Trophoblast cell (in vitro differentiated cells and primary cell): ENCODE measurements around the gene ZNF326.
"Not testable (repeated sequence)": the region's sequence is repeated elsewhere in the genome, so short reads cannot be mapped to it uniquely, and the experiment has no call there.

Experiments
- DNase-seq, 2 donors: peaks; one replicate each; pipeline ENCODE4 v3.0.0-alpha.2; 2016
- H2AFZ ChIP-seq: 2 replicates; pipeline ENCODE4 v1.6.1; 2013; ENCODE audit warnings: low read length, moderate library complexity, mild to moderate bottlenecking; ENCODE audit not compliant: insufficient read depth, poor library complexity
- H2AK5ac ChIP-seq: 2 replicates; pipeline ENCODE4 v1.6.1; 2013; ENCODE audit warnings: mild to moderate bottlenecking, low read length
- H2BK120ac ChIP-seq: 2 replicates; pipeline ENCODE4 v1.6.1; 2013; ENCODE audit warnings: low read length, mild to moderate bottlenecking, moderate library complexity; ENCODE audit not compliant: insufficient read depth, poor library complexity
- H2BK12ac ChIP-seq: 2 replicates; pipeline ENCODE4 v1.6.1; 2013; ENCODE audit warnings: mild to moderate bottlenecking, low read length, moderate library complexity
- H2BK5ac ChIP-seq: 2 replicates; pipeline ENCODE4 v1.6.1; 2013; ENCODE audit warnings: low read length, low read depth, moderate library complexity, mild to moderate bottlenecking; ENCODE audit not compliant: poor library complexity
- H3K14ac ChIP-seq: 2 replicates; pipeline ENCODE4 v1.6.1; 2013; ENCODE audit warnings: mild to moderate bottlenecking, low read length
- H3K18ac ChIP-seq: 2 replicates; pipeline ENCODE4 v1.6.1; 2013; ENCODE audit warnings: mild to moderate bottlenecking, low read length
- H3K23ac ChIP-seq: 2 replicates; pipeline ENCODE4 v1.6.1; 2013; ENCODE audit warnings: low read length
- H3K27ac ChIP-seq: 2 replicates; pipeline ENCODE4 v1.5.1; 2013; ENCODE audit warnings: low read depth, mild to moderate bottlenecking, inconsistent platforms, low read length, moderate library complexity
- H3K27me3 ChIP-seq: 2 replicates; pipeline ENCODE4 v1.6.1; 2013; ENCODE audit warnings: inconsistent platforms, mild to moderate bottlenecking, low read length, moderate library complexity; ENCODE audit not compliant: insufficient read depth
- H3K36me3 ChIP-seq, 2 experiments: 1 replicate in 1 of 2; 2 replicates in 1 of 2; pipeline ENCODE4 v1.6.1; 2013; ENCODE audit warnings: low read length in 2 of 2, mild to moderate bottlenecking in 2 of 2, moderate library complexity in 1 of 2; ENCODE audit not compliant: insufficient read depth in 2 of 2, control insufficient read depth in 1 of 2
- H3K4ac ChIP-seq: 2 replicates; pipeline ENCODE4 v1.6.1; 2013; ENCODE audit warnings: low read depth, mild to moderate bottlenecking, low read length, moderate library complexity
- H3K4me1 ChIP-seq, 2 experiments: 1 replicate in 1 of 2; 2 replicates in 1 of 2; pipeline ENCODE4 v1.6.1; 2013; ENCODE audit warnings: low read length in 2 of 2, mild to moderate bottlenecking in 2 of 2, moderate library complexity in 1 of 2; ENCODE audit not compliant: insufficient read depth in 2 of 2, control insufficient read depth in 1 of 2
- H3K4me2 ChIP-seq: 2 replicates; pipeline ENCODE4 v1.6.1; 2013; ENCODE audit warnings: inconsistent platforms, mild to moderate bottlenecking, low read length, moderate library complexity
- H3K4me3 ChIP-seq: 2 replicates; pipeline ENCODE4 v1.5.1; 2013; ENCODE audit warnings: mild to moderate bottlenecking, low read depth, low read length, inconsistent platforms
- H3K79me1 ChIP-seq: one replicate; pipeline ENCODE4 v1.6.1; 2013; ENCODE audit warnings: low read length
- H3K79me2 ChIP-seq: 2 replicates; pipeline ENCODE4 v1.6.1; 2013; ENCODE audit warnings: low read length, mild to moderate bottlenecking; ENCODE audit not compliant: control insufficient read depth, insufficient read depth, poor library complexity
- H3K9ac ChIP-seq: 2 replicates; pipeline ENCODE4 v1.6.1; 2013; ENCODE audit warnings: mild to moderate bottlenecking, low read length
- H3K9me3 ChIP-seq: 2 replicates; pipeline ENCODE4 v1.6.1; 2013; ENCODE audit warnings: low read depth, mild to moderate bottlenecking, control low read depth, inconsistent platforms, low read length; ENCODE audit not compliant: insufficient read depth
- H4K12ac ChIP-seq: 2 replicates; pipeline ENCODE4 v1.6.1; 2013; ENCODE audit warnings: low read depth, mild to moderate bottlenecking, low read length, moderate library complexity
- H4K8ac ChIP-seq: 2 replicates; pipeline ENCODE4 v1.6.1; 2013; ENCODE audit warnings: low read depth, mild to moderate bottlenecking, low read length, moderate library complexity
- H4K91ac ChIP-seq: one replicate; pipeline ENCODE4 v1.6.1; 2013; ENCODE audit warnings: low read depth, mild to moderate bottlenecking, low read length, moderate library complexity
- WGBS: extraction: QIAGEN DNeasy Blood & Tissue Kit; methylation state at CpG from one replicate; pipeline ENCODE4 v1.1.7; 2013; ENCODE audit warnings: missing lambda C conversion rate; ENCODE audit not compliant: insufficient read length, insufficient coverage; ENCODE audit errors: extremely low coverage; 5-methylcytosine and 5-hydroxymethylcytosine counted together

The ZNF326 gene

DNA sequence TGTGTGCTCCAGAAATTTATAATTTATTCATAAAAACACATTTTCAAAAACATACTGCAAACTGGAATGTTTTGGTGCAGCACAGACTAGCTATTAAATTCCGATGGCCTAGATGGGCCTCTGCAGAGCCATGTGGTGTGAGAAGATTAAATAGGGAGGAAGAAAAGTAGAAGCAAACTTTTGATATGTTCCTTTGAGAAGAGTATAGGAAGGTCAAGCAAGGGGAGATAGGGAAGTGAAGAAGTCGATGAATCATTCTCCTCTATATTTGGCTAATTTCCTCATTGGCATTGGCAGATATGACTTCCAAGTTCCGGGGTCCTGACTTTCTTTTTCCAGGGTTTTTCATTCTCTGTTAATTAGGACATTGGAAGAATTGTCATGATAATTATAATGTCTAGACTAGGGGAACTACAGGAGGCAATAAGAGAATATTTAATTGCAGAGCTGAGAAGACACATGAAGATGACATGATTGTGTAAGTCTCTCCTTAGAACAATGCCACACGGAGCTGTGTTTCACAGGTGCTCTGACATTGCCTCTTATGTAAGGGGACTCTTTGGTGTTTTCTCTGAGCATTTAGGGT lies 19.3 kb upstream of the ZNF326 start:
- H3K4me3 ChIP-seq, result no peak overlapping the region
- no peak overlapping the region for H2BK120ac ChIP-seq
- H3K79me1 ChIP-seq, result peaks cover 8% of the 10 kb centered on the region
- H2AFZ ChIP-seq, result no peak overlapping the region
- WGBS, result no CpG with 5 or more reads among the region's 4 CpGs
- H4K91ac ChIP-seq, result no peak overlapping the region
- DNase-seq, result no peak
- H4K8ac ChIP-seq, result no peak overlapping the region
- H3K9ac ChIP-seq, result no peak overlapping the region
- H2BK12ac ChIP-seq, result no peak overlapping the region
- no peak overlapping the region for H2AK5ac ChIP-seq
- no peak overlapping the region for H3K18ac ChIP-seq
- no peak overlapping the region for H3K4ac ChIP-seq
- no peaks in the 10 kb centered on the region for H3K27me3 ChIP-seq
- no peak overlapping the region for H3K4me2 ChIP-seq
- H2BK5ac ChIP-seq, result no peak overlapping the region
- H3K27ac ChIP-seq, result no peak overlapping the region
- no peak overlapping the region for H4K12ac ChIP-seq
- H3K4me1 ChIP-seq, result peaks cover 7 to 16% of the 10 kb centered on the region in 2 experiments
- no peaks in the 10 kb centered on the region for H3K79me2 ChIP-seq
- no peak overlapping the region for H3K23ac ChIP-seq
- no peaks in the 10 kb centered on the region for H3K36me3 ChIP-seq
- no peak overlapping the region for H3K14ac ChIP-seq
- no peaks in the 10 kb centered on the region for H3K9me3 ChIP-seq

DNA sequence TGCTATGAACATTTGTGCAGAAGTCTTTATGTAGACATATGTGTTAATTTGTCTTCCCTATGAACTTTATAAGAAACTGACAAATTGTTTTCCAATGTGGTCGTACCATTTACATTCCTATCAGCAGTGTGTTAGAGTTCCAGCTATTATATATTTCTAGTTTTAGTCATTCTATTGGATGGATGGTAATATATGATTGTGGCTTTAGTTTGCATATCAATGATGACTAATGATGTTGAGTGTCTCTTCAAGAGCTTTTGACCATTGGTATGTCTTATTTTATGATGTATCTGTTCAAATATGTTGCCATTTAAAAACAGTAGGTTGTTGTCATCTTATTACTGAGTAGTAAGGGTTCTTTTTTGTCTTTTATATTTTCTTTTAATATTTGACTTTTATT lies 16.2 kb upstream of the ZNF326 start:
- Histone ChIP-seq H3K79me1 (no peaks in the 10 kb centered on the region), H2AK5ac (no peak overlapping the region), H3K4me2 (no peak overlapping the region), H3K27me3 (no peaks in the 10 kb centered on the region), H4K91ac (no peak overlapping the region), H2BK12ac (no peak overlapping the region), H3K14ac (no peak overlapping the region), H2BK5ac (no peak overlapping the region), H3K79me2 (no peaks in the 10 kb centered on the region), H3K18ac (no peak overlapping the region), H3K9me3 (no peaks in the 10 kb centered on the region), H3K4ac (no peak overlapping the region), H2AFZ (no peak overlapping the region), H3K27ac (no peak overlapping the region), H4K8ac (no peak overlapping the region), H3K4me1 (peaks cover under 1 to 7% of the 10 kb centered on the region in 2 experiments), H2BK120ac (no peak overlapping the region), H3K4me3 (no peak overlapping the region), H3K36me3 (no peaks in the 10 kb centered on the region), H4K12ac (no peak overlapping the region), H3K9ac (no peak overlapping the region), H3K23ac (no peak overlapping the region)
- DNase-seq, result no peak
- WGBS, result no CpG with 5 or more reads among the region's 1 CpG

DNA sequence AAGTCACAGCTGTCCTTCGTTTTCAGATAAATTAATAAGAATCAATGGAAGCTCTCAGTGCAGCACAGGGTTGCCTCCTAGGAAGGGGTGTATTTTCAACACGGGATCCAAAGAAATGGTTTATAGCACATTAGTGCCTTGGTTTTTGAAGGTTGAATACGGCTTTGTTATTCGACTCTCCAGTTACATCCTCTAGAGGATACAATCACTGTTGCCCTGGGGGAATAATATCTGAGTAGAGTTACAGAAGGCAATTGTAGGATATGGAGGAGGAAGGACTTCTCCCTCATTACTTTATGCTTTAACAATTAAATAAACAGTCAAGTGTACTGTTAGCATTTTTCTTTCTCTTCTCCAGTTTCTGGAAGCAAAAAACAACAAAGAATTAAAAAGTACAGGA lies 14.3 kb upstream of the ZNF326 start:
- Histone ChIP-seq H3K4me3 (no peak overlapping the region), H2BK5ac (no peak overlapping the region), H3K14ac (no peak overlapping the region), H4K12ac (no peak overlapping the region), H3K9me3 (no peaks in the 10 kb centered on the region), H3K4me1 (peaks cover 0 to 3% of the 10 kb centered on the region in 2 experiments), H2AK5ac (no peak overlapping the region), H3K18ac (no peak overlapping the region), H4K91ac (no peak overlapping the region), H3K79me2 (no peaks in the 10 kb centered on the region), H3K4me2 (no peak overlapping the region), H4K8ac (no peak overlapping the region), H3K4ac (no peak overlapping the region), H3K27ac (no peak overlapping the region), H3K23ac (no peak overlapping the region), H2BK12ac (no peak overlapping the region), H3K79me1 (no peaks in the 10 kb centered on the region), H2BK120ac (no peak overlapping the region), H3K27me3 (no peaks in the 10 kb centered on the region), H3K9ac (no peak overlapping the region), H2AFZ (no peak overlapping the region), H3K36me3 (no peaks in the 10 kb centered on the region)
- peak in 1 of 2 donors; percentile 38 for DNase-seq
- no CpG with 5 or more reads among the region's 4 CpGs for WGBS

DNA sequence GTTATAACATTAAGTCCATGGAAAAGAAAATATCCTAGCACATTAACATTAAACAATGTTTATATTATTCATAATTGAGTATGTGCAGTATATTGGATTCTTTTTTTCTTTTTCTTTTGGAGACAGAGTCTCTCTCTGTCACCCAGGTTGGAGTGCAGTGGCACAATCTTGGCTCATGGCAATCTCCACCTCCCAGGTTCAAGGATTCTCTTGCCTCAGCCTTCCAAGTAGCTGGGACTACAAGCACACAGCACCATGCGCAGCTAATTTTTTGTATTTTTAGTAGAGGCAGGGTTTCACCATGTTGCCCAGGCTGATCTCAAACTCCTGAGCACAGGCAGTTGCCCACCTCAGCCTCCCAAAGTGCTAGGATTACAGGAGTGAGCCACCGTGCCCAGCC lies 12.1 kb upstream of the ZNF326 start:
- not testable (repeated sequence) for H3K18ac ChIP-seq, H3K4ac ChIP-seq, H3K14ac ChIP-seq, H3K4me1 ChIP-seq, H3K79me1 ChIP-seq, H4K91ac ChIP-seq, H4K12ac ChIP-seq, H3K9me3 ChIP-seq, H3K27me3 ChIP-seq, H3K4me3 ChIP-seq, H2BK120ac ChIP-seq, H3K23ac ChIP-seq, H2AFZ ChIP-seq, H3K9ac ChIP-seq, H3K79me2 ChIP-seq, H2BK5ac ChIP-seq, DNase-seq, H3K4me2 ChIP-seq, H2AK5ac ChIP-seq, H4K8ac ChIP-seq, H3K36me3 ChIP-seq, H2BK12ac ChIP-seq, H3K27ac ChIP-seq
- WGBS, result no CpG with 5 or more reads among the region's 2 CpGs
